GM21528 (cell line): Measurements from ENCODE around the gene AGBL4.

Source experiments
- ATAC-seq: cut with Tn5 transposase; IDR thresholded peaks from one replicate; pipeline ENCODE4 v1.9.1; 2021; ENCODE audit warnings: mild to moderate bottlenecking, moderate library complexity; ENCODE audit not compliant: unreplicated experiment, low FRiP score

Gene AGBL4

GRCh38 chr1:48743480-48743879 is 1280.3 kb downstream of the AGBL4 start:
- ATAC-seq, result no peak

GRCh38 chr1:48741380-48741779 is 1282.4 kb downstream of the AGBL4 start:
- ATAC-seq, result no peak

GRCh38 chr1:48740621-48741020 is 1283.1 kb downstream of the AGBL4 start:
- no peak for ATAC-seq

GRCh38 chr1:48739091-48739490 is 1284.7 kb downstream of the AGBL4 start:
- no peak for ATAC-seq

GRCh38 chr1:48738356-48738755 is 1285.4 kb downstream of the AGBL4 start:
- no peak for ATAC-seq

GRCh38 chr1:48735796-48736195 is 1288.0 kb downstream of the AGBL4 start:
- ATAC-seq, result no peak

- ATAC-seq, result peak; percentile 69
Observed at GRCh38 chr1:48730164-48730910, 1293.4 kb downstream of the AGBL4 start.

- ATAC-seq, result no peak
Observed at GRCh38 chr1:48728584-48728983, 1295.2 kb downstream of the AGBL4 start.

GRCh38 chr1:48726557-48727215 is 1297.1 kb downstream of the AGBL4 start:
- ATAC-seq, result no peak

GRCh38 chr1:48726139-48726538 is 1297.6 kb downstream of the AGBL4 start:
- no peak for ATAC-seq

GRCh38 chr1:48725341-48726046 is 1298.3 kb downstream of the AGBL4 start:
- ATAC-seq, result no peak

- ATAC-seq, result no peak
Observed at GRCh38 chr1:48720929-48721328, 1302.8 kb downstream of the AGBL4 start.

- no peak for ATAC-seq
Observed at GRCh38 chr1:48718705-48719104, 1305.0 kb downstream of the AGBL4 start.

- no peak for ATAC-seq
Observed at GRCh38 chr1:48718116-48718630, 1305.6 kb downstream of the AGBL4 start.

GRCh38 chr1:48717082-48717481 is 1306.7 kb downstream of the AGBL4 start:
- no peak for ATAC-seq

GRCh38 chr1:48715921-48716320 is 1307.8 kb downstream of the AGBL4 start:
- no peak for ATAC-seq

GRCh38 chr1:48710915-48711314 is 1312.8 kb downstream of the AGBL4 start:
- ATAC-seq, result no peak

GRCh38 chr1:48710318-48710717 is 1313.4 kb downstream of the AGBL4 start:
- ATAC-seq, result no peak

GRCh38 chr1:48704736-48705135 is 1319.0 kb downstream of the AGBL4 start:
- no peak for ATAC-seq

- ATAC-seq, result no peak
Observed at GRCh38 chr1:48701445-48701844, 1322.3 kb downstream of the AGBL4 start.

- peak; percentile 67 for ATAC-seq
Observed at GRCh38 chr1:48697066-48697707, 1326.6 kb downstream of the AGBL4 start.
